K562 (cell line): ENCODE results near the gene TSPAN3. TPM values are rescaled to one million over a fixed set of nuclear protein-coding genes. Genes with fewer than 3 reads are reported as not detected.
A peak's percentile ranks its signal among the peaks of the same experiment; 100 is the strongest.

Source experiments
- ATAC-seq: fragments of 200-7000 bp; cut with Tn5 transposase; 3 replicates; pipeline ENCODE4 v1.9.1; 2020; ENCODE audit warnings: moderate library complexity
- BruUV-seq: library from RNA; stranded (reverse); fragments of 400-500 nt; replicated peaks from 2 replicates; lab custom pipeline; 2021; lab: Mats Ljungman, UMichigan
- CTCF ChIA-PET: fragments of 300-600 bp; formaldehyde crosslinking; extraction: SDS; loops from one replicate; lab custom pipeline; 2021; ENCODE audit warnings: low intra/inter-chr PET ratio; lab: Yijun Ruan, JAX
- POLR2A ChIA-PET: fragments of 300-600, 350-650 bp; sonication (Branson Sonifier 250); formaldehyde crosslinking; extraction: SDS; loops from one replicate; lab custom pipeline; 2021; ENCODE audit warnings: antibody characterized with exemption, inconsistent platforms; lab: Yijun Ruan, JAX
- DNase-seq, 4 experiments: peaks; one replicate each; pipeline versions ENCODE4 v3.0.0 to v3.0.0-alpha.2; 2011 to 2018; ENCODE audit warnings: low spot score in 3 of 4, mixed read lengths in 3 of 4; ENCODE audit errors: extremely low read depth in 1 of 4
- FAIRE-seq: peaks from 2 replicates; lab custom pipeline; 2011; peaks lifted over from hg19 to GRCh38; lab: Jason Lieb, UNC
- H2AFZ ChIP-seq: 2 replicates; pipeline ENCODE4 v1.6.0; 2011; ENCODE audit warnings: low read depth, low read length, control low read depth, inconsistent platforms
- H3K27ac ChIP-seq: fragments of 200-600 bp; 3 replicates; pipeline ENCODE4 v1.8.0; 2011; ENCODE audit warnings: low read depth, mild to moderate bottlenecking, control low read depth, inconsistent platforms, low read length, moderate library complexity, mixed read lengths; ENCODE audit errors: extremely low read depth
- H3K27me3 ChIP-seq, 2 experiments: fragments of 300-600 bp in 1 of 2; 2 replicates in 1 of 2; 3 replicates in 1 of 2; pipeline versions ENCODE4 v1.6.0 to v1.8.0; 2011; ENCODE audit warnings: inconsistent platforms in 2 of 2, low read length in 2 of 2, mild to moderate bottlenecking in 1 of 2, mixed read lengths in 1 of 2, moderate library complexity in 1 of 2; ENCODE audit not compliant: control insufficient read depth in 2 of 2, insufficient read depth in 2 of 2
- H3K36me3 ChIP-seq: fragments of 300-600 bp; 3 replicates; pipeline ENCODE4 v1.8.0; 2011; ENCODE audit warnings: mild to moderate bottlenecking, low read length, inconsistent platforms; ENCODE audit not compliant: control insufficient read depth, insufficient read depth
- H3K4me1 ChIP-seq, 2 experiments: fragments of 200-600 bp in 1 of 2; replicated peaks in 1 of 2; 2 replicates in 1 of 2; 3 replicates in 1 of 2; pipeline versions ENCODE4 v1.5.1 to v1.8.0; 2011; ENCODE audit warnings: inconsistent platforms in 2 of 2, low read length in 2 of 2, mild to moderate bottlenecking in 1 of 2, mixed read lengths in 1 of 2, moderate library complexity in 1 of 2; ENCODE audit not compliant: control insufficient read depth in 2 of 2, insufficient read depth in 2 of 2
- H3K4me2 ChIP-seq: 2 replicates; pipeline ENCODE4 v1.6.1; 2011; ENCODE audit warnings: low read length, control low read depth, inconsistent platforms, mixed read lengths; ENCODE audit not compliant: insufficient read depth
- H3K4me3 ChIP-seq: fragments of 200-600 bp; sonication (generic), shearing (Covaris generic); 2 replicates; pipeline ENCODE4 v1.5.1; 2016; ENCODE audit warnings: control low read depth, inconsistent platforms
- H3K79me2 ChIP-seq: fragments of 200-600 bp; 3 replicates; pipeline ENCODE4 v1.8.0; 2011; ENCODE audit warnings: low read length, inconsistent platforms; ENCODE audit not compliant: control insufficient read depth, insufficient read depth
- H3K9ac ChIP-seq, 2 experiments: 2 replicates each; pipeline versions ENCODE4 v1.6.0 to v1.6.1; 2011; ENCODE audit warnings: low read depth in 2 of 2, low read length in 2 of 2, control low read depth in 1 of 2, inconsistent platforms in 1 of 2, mild to moderate bottlenecking in 1 of 2, mixed read lengths in 1 of 2; ENCODE audit not compliant: insufficient read depth in 1 of 2
- H3K9me1 ChIP-seq: one replicate; pipeline ENCODE4 v1.6.0; 2011; ENCODE audit warnings: inconsistent platforms, mild to moderate bottlenecking, low read length, moderate library complexity; ENCODE audit not compliant: control insufficient read depth, insufficient read depth
- H3K9me3 ChIP-seq: replicated peaks from 2 replicates; pipeline ENCODE4 v1.5.1; 2011; ENCODE audit warnings: low read depth, low read length, inconsistent platforms; ENCODE audit not compliant: control insufficient read depth, insufficient read depth
- H4K20me1 ChIP-seq: replicated peaks from 2 replicates; pipeline ENCODE4 v1.6.1; 2011; ENCODE audit warnings: low read length, inconsistent platforms, mixed read lengths; ENCODE audit not compliant: control insufficient read depth, insufficient read depth
- CHAMP1 ChIP-seq: fragments of 450-650 bp; IDR thresholded peaks from 2 replicates; pipeline ENCODE4 v1.6.1; 2016; ENCODE audit warnings: mild to moderate bottlenecking
- MEIS2 ChIP-seq: fragments of 450-650 bp; IDR thresholded peaks from 2 replicates; pipeline ENCODE4 v1.6.1; 2014; ENCODE audit warnings: mild to moderate bottlenecking; ENCODE audit not compliant: partially characterized antibody
- PKNOX1 ChIP-seq: fragments of 450-650 bp; IDR thresholded peaks from 2 replicates; pipeline ENCODE4 v1.6.1; 2016
- SMC3 ChIP-seq: conservative IDR thresholded peaks from 2 replicates; pipeline ENCODE4 v1.6.1; 2011; ENCODE audit warnings: low read depth, low read length, improper control_type of control experiment; ENCODE audit not compliant: insufficient read depth
- WGBS: fragments of 100-300 bp; shearing (Covaris generic); methylation state at CpG from one replicate; pipeline ENCODE4 v1.1.6; 2016; ENCODE audit warnings: low coverage, mixed read lengths; ENCODE audit not compliant: insufficient coverage; ENCODE audit errors: missing lambda C conversion rate; 5-methylcytosine and 5-hydroxymethylcytosine counted together
- in situ Hi-C: fragments of 300-500 bp; cut with MboI; formaldehyde crosslinking; loops from 4 replicates; pipeline ENCODE4 v1.15.0; 2018; ENCODE audit warnings: inconsistent platforms, mixed read lengths
- intact Hi-C: fragments of 100-400 bp; cut with micrococcal nuclease; formaldehyde crosslinking; loops from 2 replicates; pipeline ENCODE4 v1.14.2; 2022
- polyA plus RNA-seq, 8 experiments: library from polyadenylated mRNA; depleted of rRNA in 4 of 8; stranded (reverse) in 5 of 8; unstranded in 3 of 8; fragments of >200 nt; fragmentation: Nextera tagmentation in 2 of 8; fragmentation: Illumina TruSeq in 1 of 8; extraction: Ambion mirVana in 2 of 8; extraction: Trizol in 1 of 8; gene quantifications; 2 replicates each; pipeline versions ENCODE4 v1.2.1 to v1.2.3, GENCODE V29; 2011 to 2014; ENCODE audit warnings: inconsistent platforms in 1 of 8, missing spikeins in 1 of 8
- total RNA-seq, 7 experiments: library from RNA; depleted of rRNA in 6 of 7; stranded (reverse); fragments of >200 nt in 6 of 7; fragmentation: Illumina TruSeq in 2 of 7; extraction: Trizol in 2 of 7; gene quantifications; 2 replicates each; pipeline versions ENCODE4 v1.2.1 to v1.2.3, GENCODE V29; 2011 to 2021; ENCODE audit warnings: low replicate concordance in 1 of 7
- TF ChIP-seq, protein P1 (sequence below), 2 experiments: IDR thresholded peaks in 1 of 2; conservative IDR thresholded peaks in 1 of 2; 2 replicates each; pipeline ENCODE4 v1.6.1; 2016; ENCODE audit warnings: low read depth in 2 of 2, mild to moderate bottlenecking in 1 of 2, missing compliant biosample characterization in 1 of 2, missing genetic modification characterization in 1 of 2, moderate library complexity in 1 of 2

TSPAN3 gene
- total and polyA plus RNA-seq, 9 of the 15 experiments (the other 6 are each of a cell fraction or from before 2014, with no cell fraction given) = 14.3 to 144 (median 71.1) TPM

DNA sequence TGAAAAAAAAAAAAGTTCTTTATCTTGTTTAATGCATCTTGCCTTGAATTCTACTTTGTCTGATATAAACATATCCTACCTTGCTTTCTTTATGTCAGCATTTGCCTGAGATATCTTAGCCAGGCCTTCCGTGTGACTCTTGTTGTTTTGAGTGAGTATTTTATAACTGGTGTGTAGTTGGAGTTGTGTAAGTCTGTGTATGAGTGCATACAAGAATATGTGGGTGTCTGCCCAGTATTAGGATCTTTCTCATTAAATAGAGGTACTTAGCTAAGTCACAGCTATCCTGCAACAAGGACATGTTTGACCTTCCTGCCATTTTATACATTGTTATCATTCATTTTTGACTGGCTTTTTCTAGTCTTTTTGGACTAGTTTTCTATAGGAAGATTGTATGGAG, 22.5 kb upstream of the TSPAN3 start (continued):
- no peak for TF ChIP-seq CHAMP1

GRCh38 chr15:77091097-77091496, 20.2 kb upstream of the TSPAN3 start:
- no peak for ATAC-seq
- no peak overlapping the region for H3K4me3 ChIP-seq
- H3K9me3 ChIP-seq = no peaks in the 10 kb centered on the region
- peaks cover 3 to 10% of the 10 kb centered on the region in 2 experiments; a peak in 3 of 5 replicates for H3K27me3 ChIP-seq
- BruUV-seq = no TSS peak
- H3K9me1 ChIP-seq = no peaks in the 10 kb centered on the region
- no peak for FAIRE-seq
- DNase-seq = no peak
- H4K20me1 ChIP-seq = no peaks in the 10 kb centered on the region
- TF ChIP-seq MEIS2 (peak; percentile 10), SMC3 (no peak), PKNOX1 (peak; percentile 86)
- TF ChIP-seq, protein P1, sequence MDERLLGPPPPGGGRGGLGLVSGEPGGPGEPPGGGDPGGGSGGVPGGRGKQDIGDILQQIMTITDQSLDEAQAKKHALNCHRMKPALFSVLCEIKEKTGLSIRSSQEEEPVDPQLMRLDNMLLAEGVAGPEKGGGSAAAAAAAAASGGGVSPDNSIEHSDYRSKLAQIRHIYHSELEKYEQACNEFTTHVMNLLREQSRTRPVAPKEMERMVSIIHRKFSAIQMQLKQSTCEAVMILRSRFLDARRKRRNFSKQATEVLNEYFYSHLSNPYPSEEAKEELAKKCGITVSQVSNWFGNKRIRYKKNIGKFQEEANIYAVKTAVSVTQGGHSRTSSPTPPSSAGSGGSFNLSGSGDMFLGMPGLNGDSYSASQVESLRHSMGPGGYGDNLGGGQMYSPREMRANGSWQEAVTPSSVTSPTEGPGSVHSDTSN (CRISPR knock-in tag; IDR thresholded peaks at IDR 0.05; ENCODE audit: low read depth) = 0 out of 2 replicates have a peak, but pooled peaks have one; percentile 14
- TF ChIP-seq, protein P1 (tag; conservative IDR thresholded peaks at IDR 0.05; ENCODE audit: low read depth) = peak; percentile 41
- H3K9ac ChIP-seq = no peak overlapping the region
- no peak overlapping the region for H3K4me2 ChIP-seq
- H3K36me3 ChIP-seq = no peaks in the 10 kb centered on the region
- no peak overlapping the region for H3K27ac ChIP-seq
- CTCF ChIA-PET = no interaction called here
- in situ Hi-C loops = no loop called here
- H3K79me2 ChIP-seq = no peaks in the 10 kb centered on the region
- intact Hi-C loops = no loop called here
- POLR2A ChIA-PET = no interaction called here
- H3K4me1 ChIP-seq = no peaks in the 10 kb centered on the region; a peak in 1 of 5 replicates
- 15% methylated on average over 2 of the region's 2 CpGs for WGBS
- no peak overlapping the region for H2AFZ ChIP-seq
